ENCODE results near the gene ADAM15.
A peak's percentile ranks its signal among the peaks of the same experiment; 100 is the strongest.

The ADAM15 gene

GRCh38 chr1:155026154-155026553 is 25.0 kb upstream of the ADAM15 start:
- DNase-seq: no peak
- intact Hi-C loops (cut with DNase I): no loop called here

- DNase-seq: no peak
- intact Hi-C loops (cut with DNase I): no loop called here
These were observed 24.5 kb upstream of the ADAM15 start for GRCh38 chr1:155026588-155026987.

GRCh38 chr1:155029513-155030242 is 21.4 kb upstream of the ADAM15 start:
- intact Hi-C loops (cut with DNase I): no loop called here
- DNase-seq: no peak

- intact Hi-C loops (cut with DNase I): no loop called here
- DNase-seq: no peak
These were observed 20.8 kb upstream of the ADAM15 start for GRCh38 chr1:155030243-155030795.

- intact Hi-C loops (cut with DNase I): no loop called here
- no peak for DNase-seq
These were observed 20.2 kb upstream of the ADAM15 start for GRCh38 chr1:155030899-155031298.

GRCh38 chr1:155032886-155033285 is 18.2 kb upstream of the ADAM15 start:
- intact Hi-C loops (cut with DNase I): no loop called here
- no peak for DNase-seq

- intact Hi-C loops (cut with DNase I): no loop called here
- no peak for DNase-seq
These were observed 17.6 kb upstream of the ADAM15 start, which contains the start of the genes DCST1 and DCST2 for GRCh38 chr1:155033524-155033923. TSS of gene DCST1 (plus strand) at chr1:155033824. CDS start at chr1:155034037, 213 bp downstream. TSS of gene DCST2 (minus strand) at chr1:155033781. CDS start at chr1:155033701, 80 bp downstream.

GRCh38 chr1:155034318-155035208 is 16.6 kb upstream of the ADAM15 start:
- DNase-seq: no peak
- intact Hi-C loops (cut with DNase I): no loop called here

- no peak for DNase-seq
- intact Hi-C loops (cut with DNase I): no loop called here
These were observed 15.2 kb upstream of the ADAM15 start for GRCh38 chr1:155035936-155036335.

GRCh38 chr1:155037043-155037442 is 14.1 kb upstream of the ADAM15 start:
- no peak for DNase-seq
- intact Hi-C loops (cut with DNase I): no loop called here

GRCh38 chr1:155037851-155038441 is 13.2 kb upstream of the ADAM15 start:
- intact Hi-C loops (cut with DNase I): no loop called here
- DNase-seq: no peak

- no peak for DNase-seq
- intact Hi-C loops (cut with DNase I): no loop called here
These were observed 12.4 kb upstream of the ADAM15 start for GRCh38 chr1:155038602-155039307.

GRCh38 chr1:155039308-155039669 is 11.8 kb upstream of the ADAM15 start:
- intact Hi-C loops (cut with DNase I): no loop called here
- no peak for DNase-seq

GRCh38 chr1:155040358-155041093 is 10.6 kb upstream of the ADAM15 start:
- no peak for DNase-seq
- intact Hi-C loops (cut with DNase I): loop anchor here (5.0 kb wide), 1 partner anchor 33 kb away; no protein-coding TSS in a partner anchor

GRCh38 chr1:155042789-155043188 is 8.3 kb upstream of the ADAM15 start:
- intact Hi-C loops (cut with DNase I): loop anchor here (5.0 kb wide), 1 partner anchor 35 kb away; no protein-coding TSS in a partner anchor
- DNase-seq: no peak

- intact Hi-C loops (cut with DNase I): loop anchor here (5.0 kb wide), 1 partner anchor 36 kb away; no protein-coding TSS in a partner anchor
- peak in 1 of 10 donors; percentile 72 for DNase-seq
These were observed 7.8 kb upstream of the ADAM15 start for GRCh38 chr1:155043301-155043702.

- no peak for DNase-seq
- intact Hi-C loops (cut with DNase I): loop anchor here (5.0 kb wide), 1 partner anchor 36 kb away; no protein-coding TSS in a partner anchor
These were observed 7.3 kb upstream of the ADAM15 start for GRCh38 chr1:155043793-155044192.

GRCh38 chr1:155044365-155044764 is 6.8 kb upstream of the ADAM15 start:
- intact Hi-C loops (cut with DNase I): loop anchor here (5.0 kb wide), 1 partner anchor 37 kb away; no protein-coding TSS in a partner anchor
- DNase-seq: no peak

Data from posterior cingulate gyrus (tissue), 11 donors.